Stimulated activated CD4-positive, alpha-beta T cell treated with anti-CD3 and anti-CD28 coated beads, Interleukin-1b, Interleukin-23, amount 100 ng/mL, for 24 hours (primary cell): ENCODE data around the gene UTP14A.
"Not testable (repeated sequence)": the region's sequence is repeated elsewhere in the genome, so short reads cannot be mapped to it uniquely, and the experiment has no call there.

Experiments
- DNase-seq, 4 experiments: peaks; one replicate each; pipeline ENCODE4 v3.0.0-alpha.2; 2020; ENCODE audit warnings: low read depth in 4 of 4, low spot score in 1 of 4

Gene UTP14A, protein sequence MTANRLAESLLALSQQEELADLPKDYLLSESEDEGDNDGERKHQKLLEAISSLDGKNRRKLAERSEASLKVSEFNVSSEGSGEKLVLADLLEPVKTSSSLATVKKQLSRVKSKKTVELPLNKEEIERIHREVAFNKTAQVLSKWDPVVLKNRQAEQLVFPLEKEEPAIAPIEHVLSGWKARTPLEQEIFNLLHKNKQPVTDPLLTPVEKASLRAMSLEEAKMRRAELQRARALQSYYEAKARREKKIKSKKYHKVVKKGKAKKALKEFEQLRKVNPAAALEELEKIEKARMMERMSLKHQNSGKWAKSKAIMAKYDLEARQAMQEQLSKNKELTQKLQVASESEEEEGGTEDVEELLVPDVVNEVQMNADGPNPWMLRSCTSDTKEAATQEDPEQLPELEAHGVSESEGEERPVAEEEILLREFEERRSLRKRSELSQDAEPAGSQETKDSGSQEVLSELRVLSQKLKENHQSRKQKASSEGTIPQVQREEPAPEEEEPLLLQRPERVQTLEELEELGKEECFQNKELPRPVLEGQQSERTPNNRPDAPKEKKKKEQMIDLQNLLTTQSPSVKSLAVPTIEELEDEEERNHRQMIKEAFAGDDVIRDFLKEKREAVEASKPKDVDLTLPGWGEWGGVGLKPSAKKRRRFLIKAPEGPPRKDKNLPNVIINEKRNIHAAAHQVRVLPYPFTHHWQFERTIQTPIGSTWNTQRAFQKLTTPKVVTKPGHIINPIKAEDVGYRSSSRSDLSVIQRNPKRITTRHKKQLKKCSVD

DNA sequence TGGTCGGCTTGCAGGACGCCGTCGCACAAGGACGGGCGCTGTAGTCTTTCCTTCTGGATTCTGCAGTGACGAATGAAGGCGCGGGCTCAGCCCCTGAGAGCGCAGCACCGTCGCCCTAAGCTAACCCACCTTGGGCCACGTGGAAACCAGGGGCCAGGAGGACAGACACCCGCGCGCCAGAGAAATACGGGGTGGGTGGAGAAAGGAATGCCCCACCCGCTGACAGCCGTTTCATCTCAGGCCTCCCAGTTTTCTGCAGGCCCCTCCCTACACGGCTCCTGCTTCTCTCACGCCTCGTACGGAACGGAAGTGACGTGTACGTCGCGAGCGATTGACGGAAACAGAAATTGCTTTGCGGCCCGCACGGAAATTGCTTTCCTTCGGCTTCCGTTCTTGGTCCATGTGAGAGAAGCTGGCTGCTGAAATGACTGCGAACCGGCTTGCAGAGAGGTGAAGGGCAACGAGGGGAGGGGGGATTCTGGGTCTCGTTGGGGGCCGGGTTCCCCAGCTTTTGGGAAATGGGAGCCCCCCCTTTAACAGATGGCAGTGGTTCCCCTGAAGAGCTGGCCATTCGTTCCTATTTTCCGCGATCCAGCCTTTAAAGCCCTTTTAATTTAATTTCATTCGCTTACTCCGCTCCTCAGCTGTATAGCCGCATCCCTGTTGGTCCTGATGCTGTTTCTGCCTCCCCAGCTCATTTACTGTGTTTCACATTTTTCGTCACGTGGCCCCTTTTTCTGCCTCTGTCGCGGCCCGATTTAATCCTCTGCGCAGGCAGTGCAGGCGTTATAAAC lies at the start of gene UTP14A:
Gene UTP14A (plus strand): TSS at position 378 of the 794 bp plus-strand sequence. CDS start 47 bp downstream, at position 425.
- peak; percentile 48 to 78 (median 68) for DNase-seq

DNA sequence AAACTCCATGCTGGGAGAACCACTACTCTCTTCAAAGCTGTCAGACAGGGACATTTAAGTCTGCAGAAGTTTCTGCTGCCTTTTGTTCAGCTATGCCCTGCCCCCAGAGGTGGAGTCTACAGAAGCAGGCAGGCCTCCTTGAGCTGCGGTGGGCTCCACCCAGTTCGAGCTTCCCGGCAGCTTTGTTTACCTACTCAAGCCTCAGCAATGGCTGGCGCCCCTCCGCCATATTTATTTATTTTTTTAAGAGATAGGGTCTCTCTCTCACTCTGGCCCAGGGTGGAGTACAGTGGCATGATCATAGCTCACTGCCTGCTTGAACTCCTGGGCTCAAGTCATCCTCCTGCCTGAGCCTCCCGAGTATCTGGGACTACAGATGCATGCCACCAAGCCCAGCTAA lies 46.8 kb upstream of the UTP14A start:
- DNase-seq: not testable (repeated sequence)

DNA sequence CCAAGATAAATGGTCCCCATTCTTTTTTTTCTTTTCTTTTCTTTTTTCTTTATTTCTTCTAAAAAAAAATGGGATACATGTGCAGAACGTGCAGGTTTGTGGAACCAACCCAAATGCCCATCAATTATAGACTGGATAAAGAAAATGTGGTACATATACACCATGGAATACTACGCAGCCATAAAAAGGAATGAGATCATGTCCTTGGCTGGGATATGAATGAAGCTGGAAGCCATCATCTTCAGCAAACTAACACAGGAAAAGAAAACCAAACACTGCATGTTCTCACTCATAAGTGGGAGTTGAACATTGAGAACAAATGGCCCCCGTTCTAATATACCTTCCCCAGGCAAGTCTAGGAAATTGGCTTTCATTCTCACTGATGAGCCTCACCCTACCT lies 39.6 kb upstream of the UTP14A start:
- DNase-seq: not testable (repeated sequence)

DNA sequence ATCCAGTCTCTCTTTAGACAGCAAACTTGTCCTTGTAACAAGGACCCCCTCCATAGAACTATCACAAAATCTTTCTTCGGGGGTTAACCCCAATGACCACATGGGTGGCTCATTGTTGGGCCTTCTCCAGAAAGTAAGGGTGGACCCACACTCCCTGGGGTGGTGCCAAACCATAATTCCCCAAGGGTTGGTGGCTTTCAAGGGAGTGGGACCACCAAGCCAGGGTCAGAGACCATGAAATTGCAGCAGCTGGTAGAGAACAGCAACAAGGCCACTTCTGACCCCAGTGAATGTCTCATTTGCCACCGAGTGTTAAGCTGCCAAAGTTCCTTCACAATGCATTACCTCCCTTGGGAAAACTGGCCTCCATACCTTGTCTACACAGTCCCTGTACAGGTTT lies 33.4 kb upstream of the UTP14A start:
- no peak for DNase-seq

DNA sequence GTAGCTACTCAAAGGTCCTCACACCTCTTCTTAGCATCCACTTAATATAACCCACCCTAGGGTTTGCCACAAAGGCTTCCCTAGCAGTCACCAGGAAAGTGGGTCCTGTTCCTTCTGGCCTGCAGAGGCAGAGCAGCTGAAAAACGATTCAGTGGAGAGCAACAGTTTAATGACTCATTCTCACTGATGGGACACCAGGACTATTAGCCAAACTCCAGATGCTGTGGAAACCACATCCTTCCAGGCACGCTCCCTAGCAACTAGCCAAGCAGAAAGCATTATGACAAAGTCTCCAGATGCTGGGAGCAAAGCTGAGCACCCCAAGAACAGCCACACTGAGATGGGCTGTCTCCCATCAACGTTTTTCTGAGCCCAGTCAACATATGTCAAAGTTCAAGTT lies 30.3 kb upstream of the UTP14A start:
- DNase-seq: no peak

DNA sequence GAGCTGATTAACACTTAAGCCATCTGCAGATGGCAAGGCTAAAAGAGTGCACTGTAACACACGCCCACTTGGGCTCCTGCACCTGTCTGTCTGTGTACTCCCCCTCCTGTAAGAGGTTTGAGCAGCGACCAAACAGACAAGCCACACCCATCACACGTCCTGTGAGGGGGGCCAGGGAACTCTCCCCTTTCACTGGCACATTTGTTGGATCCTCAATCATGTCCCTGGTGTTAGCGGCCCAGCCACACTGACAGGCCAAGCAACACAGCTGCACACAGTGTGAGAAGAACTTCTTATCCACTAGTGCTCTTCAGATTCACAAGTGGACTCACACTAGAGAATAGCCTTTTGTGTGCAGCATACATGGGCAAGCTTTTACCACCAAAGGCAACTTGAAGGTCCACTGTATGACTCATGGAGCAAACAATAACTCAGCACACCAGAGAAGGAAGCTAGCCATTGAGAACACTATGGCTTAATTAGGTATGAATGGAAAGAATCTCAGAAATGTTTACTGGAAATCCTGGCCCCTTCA lies 29.1 kb upstream of the UTP14A start:
- DNase-seq: no peak

DNA sequence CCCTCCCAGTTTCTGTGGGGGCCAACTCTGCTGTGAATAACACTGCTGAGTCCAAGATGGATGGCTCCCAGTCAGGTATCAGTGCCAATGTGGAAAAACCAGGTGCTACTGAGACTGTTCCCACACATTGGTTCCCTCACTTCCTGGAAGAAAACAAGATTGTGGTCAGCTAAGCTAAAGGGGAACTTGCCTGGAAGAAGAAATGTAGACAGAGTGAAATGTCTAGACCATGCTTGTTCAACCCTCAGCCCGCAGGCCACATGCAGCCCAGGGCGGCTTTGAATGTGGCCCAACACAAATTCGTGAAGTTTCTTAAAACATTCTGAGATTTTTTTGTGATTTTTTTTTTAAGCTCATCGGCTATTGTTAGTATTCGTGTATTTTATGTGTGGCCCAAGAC lies 28.6 kb upstream of the UTP14A start:
- no peak for DNase-seq

DNA sequence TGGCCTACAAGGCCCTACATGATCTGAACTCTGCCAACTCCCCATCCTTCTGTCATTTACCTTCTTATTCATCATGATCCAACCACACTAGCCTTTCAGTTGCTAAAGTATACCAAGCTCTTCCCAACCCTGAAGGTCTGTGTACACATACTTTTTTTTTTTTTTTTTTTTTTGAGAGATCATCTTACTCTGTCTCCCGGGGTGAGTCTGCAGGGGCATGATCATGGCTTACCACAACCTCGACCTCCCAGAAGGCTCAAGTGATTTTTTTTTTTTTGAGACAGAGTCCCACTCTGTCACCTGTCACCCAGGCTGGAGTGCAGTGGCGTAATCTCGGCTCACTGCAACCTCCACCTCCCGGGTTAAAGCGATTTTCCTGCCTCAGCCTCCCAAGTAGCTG lies 5.9 kb upstream of the UTP14A start:
- DNase-seq: no peak

DNA sequence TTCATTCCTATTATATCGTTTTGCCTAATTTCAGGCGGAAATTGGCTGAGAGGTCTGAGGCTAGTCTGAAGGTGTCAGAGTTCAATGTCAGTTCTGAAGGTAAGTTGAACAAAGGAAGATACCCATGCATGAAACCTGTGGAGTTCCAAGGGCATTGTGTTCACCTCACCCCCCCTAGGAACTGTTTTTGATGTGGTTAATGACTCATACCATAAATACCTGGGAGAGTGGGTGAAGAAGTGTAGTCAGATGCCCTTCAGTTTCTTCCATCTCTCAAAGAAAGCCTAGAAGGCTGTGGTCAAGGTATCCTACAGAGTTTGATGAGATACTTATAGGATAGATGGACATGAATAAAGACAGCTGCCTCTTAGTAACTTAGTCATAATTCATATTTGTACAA lies 2.7 kb downstream of the UTP14A start:
- DNase-seq: no peak

DNA sequence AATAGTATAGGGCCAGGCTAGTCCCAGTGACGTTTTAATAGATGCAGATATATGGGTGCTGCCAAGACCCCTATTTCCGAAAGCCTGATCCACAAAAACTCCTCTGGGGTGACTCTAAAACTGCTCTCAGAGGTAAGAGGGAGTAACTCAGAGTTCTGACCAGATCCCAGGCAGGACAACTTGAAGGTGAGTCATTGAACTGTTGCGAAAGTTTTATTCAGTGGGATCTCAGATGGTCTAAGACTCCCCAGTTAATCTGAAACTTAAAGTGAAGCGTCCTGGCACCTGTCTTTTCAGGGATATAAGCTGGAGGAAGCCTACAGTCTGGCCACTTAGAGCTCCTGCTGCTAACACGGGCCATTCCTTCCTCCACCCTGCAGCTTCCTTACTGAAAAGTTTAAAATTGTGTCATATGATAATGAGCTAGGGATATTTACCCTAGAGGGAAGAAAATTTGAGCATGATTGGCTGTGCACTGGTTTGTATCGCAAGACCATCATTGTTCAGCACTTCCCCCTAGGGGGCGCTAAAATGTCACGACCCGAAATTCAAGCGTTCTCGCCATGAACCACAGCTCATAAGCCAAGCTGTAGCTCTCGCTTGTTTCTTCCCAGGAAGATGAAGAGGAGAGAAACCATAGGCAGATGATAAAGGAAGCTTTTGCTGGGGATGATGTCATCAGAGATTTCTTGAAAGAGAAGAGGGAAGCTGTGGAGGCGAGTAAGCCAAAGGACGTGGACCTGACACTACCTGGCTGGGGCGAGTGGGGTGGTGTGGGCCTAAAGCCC lies 19.5 kb downstream of the UTP14A start:
- peak; percentile 24 to 45 (median 40) for DNase-seq

DNA sequence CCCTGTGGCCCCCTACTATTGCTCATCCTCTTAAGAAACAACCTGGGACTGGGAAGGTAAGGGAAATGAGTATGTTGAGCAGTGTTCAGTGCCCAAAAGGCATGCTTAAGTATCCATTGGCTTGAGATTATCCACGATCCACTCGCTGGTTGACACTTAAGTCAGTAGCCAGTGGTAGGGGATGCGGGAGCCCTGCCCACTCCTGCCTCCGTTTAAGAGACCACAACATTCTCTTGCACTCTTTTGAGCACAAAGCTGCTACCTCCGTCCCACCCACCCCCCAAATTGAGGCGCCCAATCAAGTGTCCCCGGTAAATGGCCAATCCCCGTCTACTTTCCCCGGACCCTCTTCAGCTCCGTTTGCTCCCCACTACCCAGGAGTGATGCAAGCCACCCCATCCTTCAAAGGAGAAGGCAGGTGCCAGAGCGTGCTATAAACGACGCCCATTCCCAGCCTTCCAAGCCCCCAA lies 25.0 kb downstream of the UTP14A start:
- no peak for DNase-seq

DNA sequence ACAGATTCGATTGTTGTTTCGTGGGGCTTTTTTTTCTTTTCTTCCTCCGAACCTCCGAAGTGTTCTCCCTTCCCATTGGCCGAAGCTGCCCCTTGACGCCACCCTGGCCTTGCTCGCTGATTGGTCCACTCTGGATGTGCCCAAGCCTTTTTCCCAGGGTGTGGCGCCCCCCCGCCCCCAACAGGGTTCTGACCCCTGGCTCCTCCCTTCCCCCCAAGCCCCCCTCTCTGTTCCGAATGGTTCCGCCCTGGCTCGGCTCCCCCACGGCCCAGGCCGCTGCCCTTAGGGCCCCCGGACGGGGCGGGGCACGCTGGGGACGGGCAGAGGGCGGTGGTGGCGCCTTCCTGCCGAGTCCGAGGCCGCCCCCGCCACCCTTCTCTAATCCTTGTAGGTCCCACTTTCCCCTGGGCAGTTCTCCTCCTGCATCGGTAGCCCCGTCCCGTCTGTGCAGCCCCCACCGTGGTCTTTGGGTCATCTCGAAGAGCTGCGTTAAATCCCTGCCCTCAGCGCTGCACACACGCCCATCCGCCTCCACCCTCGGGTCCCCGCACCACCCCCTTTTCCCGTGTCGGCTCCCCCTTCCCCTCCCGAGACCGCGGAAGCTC lies 25.5 kb downstream of the UTP14A start:
- peak in 1 of 4 experiments; percentile 36 for DNase-seq

DNA sequence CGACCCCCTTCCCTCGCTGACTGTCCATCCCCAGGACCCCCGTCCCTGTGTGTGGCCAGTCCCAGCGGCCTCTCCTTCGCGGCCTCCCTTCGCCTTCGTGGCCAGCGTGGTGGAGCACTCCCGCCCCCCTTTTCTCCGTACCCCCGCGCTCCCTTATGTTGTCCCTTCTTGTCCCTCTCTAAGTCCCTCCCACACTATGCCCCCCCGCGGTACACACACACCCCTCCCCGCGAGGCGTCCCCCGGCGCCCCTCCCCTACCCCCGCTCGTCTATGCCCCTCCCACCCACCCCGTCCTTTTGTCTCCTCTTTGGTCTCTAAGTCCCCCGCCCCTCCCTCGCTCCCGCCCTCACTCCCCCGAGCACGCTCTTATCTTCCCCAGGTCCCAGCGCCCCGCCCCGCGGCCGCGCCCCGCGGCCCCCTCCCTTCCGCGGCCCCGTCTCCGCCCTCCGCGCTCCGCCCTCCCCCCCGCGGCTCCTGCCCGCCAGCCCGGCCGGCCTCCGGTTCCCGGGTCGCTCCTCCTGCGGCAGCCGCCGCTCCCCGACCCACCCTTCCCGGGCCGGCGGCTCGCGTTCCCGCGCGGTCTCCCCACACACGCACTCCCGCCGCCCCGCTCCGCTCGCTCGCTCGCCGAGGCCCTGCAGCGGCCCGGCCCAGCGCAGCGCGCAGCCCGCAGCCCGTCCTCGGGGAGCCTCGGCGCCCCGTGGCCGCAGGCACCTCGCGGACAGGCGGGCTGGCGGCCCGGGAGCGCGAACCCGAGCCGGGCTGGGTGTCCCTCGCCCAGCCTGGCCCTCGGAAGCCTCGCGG lies 26.3 kb downstream of the UTP14A start:
- DNase-seq: peak; percentile 11 to 61 (median 40)

DNA sequence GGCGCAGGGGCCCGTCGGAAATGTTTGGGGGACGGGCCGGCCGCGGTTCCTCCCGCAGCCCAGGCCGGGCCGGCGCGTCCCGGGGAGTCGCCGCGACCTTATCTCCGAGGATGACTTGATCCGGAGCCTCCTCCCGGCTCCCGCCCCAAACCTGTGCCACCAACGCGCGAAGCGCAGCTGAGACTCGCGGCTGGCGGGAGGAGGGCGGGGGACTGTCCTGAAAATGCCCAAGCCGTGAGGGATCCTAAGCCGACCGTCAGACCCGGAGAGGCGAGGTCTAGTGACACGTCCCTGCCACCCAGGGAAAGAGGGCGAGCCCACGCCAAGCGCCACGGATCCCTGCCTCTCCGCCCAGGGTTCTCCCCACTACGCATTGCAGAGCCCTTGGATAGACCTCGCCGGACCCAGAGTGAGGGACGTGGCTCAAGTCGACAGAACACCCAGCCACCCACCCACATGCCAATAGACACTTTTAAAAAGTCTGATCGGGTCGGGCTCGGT lies 26.9 kb downstream of the UTP14A start:
- DNase-seq: no peak

DNA sequence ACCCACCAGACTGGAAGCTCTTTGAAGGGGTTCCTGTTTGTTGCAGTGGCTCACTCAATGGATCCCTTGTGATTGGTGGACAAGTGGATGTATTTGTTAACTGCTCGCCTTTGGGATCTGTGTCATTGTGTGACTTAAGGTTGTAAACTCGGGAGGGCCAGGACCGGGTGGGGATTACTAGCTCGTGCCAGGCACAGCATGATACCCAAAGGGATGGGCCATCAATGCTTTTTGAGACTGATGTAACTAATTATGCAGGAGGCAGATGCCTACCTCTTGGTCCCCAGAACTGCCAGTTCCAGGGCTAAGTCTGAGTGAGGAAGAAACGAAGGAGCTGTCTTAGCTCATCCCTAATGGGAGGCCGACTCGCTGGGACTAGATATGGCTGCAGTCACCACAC lies 27.7 kb downstream of the UTP14A start:
- no peak for DNase-seq

DNA sequence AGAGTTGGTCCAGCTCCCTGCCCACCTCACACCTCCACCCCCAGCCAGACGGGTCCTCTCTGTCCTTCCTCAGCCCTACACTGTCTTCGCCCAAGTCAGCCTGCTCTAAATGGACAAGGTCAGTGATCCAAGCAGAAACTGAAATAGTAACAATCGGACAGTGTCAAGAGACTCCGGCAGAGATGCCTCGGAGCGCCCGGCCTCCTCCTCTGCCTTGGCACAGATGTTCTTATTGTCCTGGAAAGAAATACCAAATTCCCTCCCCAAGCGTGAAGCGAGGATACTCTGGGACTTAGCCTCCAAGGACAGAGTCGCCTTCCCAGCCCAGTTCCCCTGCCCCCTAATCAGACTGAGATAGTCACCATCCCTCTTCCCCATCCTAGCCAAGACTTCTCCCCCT lies 28.5 kb downstream of the UTP14A start:
- no peak for DNase-seq

DNA sequence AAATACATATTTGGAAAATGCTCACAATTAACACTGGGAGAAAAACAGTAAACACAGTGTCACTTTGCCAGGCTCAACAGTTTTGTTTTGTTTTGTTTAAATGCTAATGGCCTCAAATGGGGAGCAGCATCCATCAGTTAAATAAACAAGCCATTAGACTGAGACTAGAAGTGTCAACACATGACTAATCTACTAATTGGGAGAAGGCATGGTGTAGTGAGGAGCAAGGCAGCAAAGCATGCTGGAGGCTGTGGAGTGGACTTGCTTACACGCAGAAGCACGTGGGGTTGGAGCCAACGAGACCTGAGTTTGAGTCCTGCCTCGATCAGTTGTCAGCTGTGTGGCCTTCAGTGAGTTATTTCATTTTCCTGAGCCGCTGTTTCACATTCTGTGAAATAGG lies 29.0 kb downstream of the UTP14A start:
- DNase-seq: no peak

DNA sequence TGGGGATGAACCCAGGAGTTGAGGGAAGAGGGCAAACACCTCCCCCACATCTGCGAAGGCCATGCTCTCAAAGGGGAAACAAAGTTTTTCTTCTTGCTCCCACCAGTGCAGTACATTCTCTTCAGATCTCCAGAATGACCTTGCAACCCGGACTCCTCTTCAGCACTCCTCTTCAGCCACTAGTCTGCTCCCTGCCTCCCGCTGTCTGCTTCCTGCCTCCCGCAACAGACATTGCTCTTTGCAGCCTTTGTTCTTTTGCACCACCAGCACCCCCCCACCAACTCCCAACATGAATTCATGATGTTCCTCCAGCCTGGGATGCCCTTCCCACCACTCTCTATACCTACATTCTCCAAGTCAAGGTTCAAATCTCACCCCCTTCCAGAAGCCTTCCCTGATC lies 32.1 kb downstream of the UTP14A start:
- no peak for DNase-seq

DNA sequence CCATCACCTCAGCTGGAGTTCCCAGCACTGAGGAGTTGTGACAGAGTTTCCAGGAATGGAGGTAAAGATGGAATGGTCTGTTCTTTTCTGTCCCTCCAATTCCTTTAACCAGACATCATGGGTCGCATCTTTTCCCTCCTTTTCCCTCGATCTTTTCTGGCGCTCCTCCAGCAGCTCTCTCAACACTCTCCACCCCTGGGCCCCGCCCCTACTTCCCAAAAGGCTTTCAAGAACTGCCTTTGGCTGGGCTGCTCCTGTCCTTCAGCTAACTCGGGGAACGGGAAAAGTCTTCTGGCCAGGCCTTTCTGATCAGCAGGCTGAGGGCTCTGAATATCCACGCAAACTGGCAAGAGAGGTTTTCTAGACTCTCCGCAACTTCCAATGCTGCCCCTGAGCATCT lies 34.0 kb downstream of the UTP14A start:
- no peak for DNase-seq
